Measurements from ENCODE around the gene ARHGDIA.

GRCh38 chr17:81819708-81820107 lies 51.4 kb downstream of the ARHGDIA start:
- TF ChIP-seq POLR2AphosphoS5 (IDR thresholded peaks at IDR 0.05; ENCODE audit: low read depth, low read length) (no peak), POLR2A (IDR thresholded peaks at IDR 0.05; ENCODE audit: low read depth, low read length) (no peak), TAF1 (IDR thresholded peaks at IDR 0.05; ENCODE audit: low read depth, low read length) (no peak)

All from GM12891 (cell line).